ENCODE data around the gene ABO.
"Not testable (repeated sequence)": the region's sequence is repeated elsewhere in the genome, so short reads cannot be mapped to it uniquely, and the experiment has no call there.

The ABO gene

GRCh38 chr9:133225171-133226011 is 49.6 kb downstream of the ABO start:
- DNase-seq (ENCODE audit: low spot score) = no peak

- DNase-seq (ENCODE audit: low spot score) = no peak
Observed at GRCh38 chr9:133224762-133225161, 50.2 kb downstream of the ABO start.

- DNase-seq (ENCODE audit: low spot score) = not testable (repeated sequence)
Observed at GRCh38 chr9:133223159-133223756, 51.7 kb downstream of the ABO start.

GRCh38 chr9:133221994-133222393 is 53.0 kb downstream of the ABO start:
- DNase-seq (ENCODE audit: low spot score) = not testable (repeated sequence)

GRCh38 chr9:133221177-133221809 is 53.7 kb downstream of the ABO start:
- DNase-seq (ENCODE audit: low spot score) = no peak

- not testable (repeated sequence) for DNase-seq (ENCODE audit: low spot score)
Observed at GRCh38 chr9:133218049-133218975, 56.7 kb downstream of the ABO start.

GRCh38 chr9:133217333-133217988 is 57.5 kb downstream of the ABO start:
- DNase-seq (ENCODE audit: low spot score) = not testable (repeated sequence)

- DNase-seq (ENCODE audit: low spot score) = not testable (repeated sequence)
Observed at GRCh38 chr9:133214276-133214675, 60.7 kb downstream of the ABO start.

- DNase-seq (ENCODE audit: low spot score) = peak; percentile 3
Observed at GRCh38 chr9:133210609-133211008, 64.4 kb downstream of the ABO start.

GRCh38 chr9:133210202-133210532 is 64.8 kb downstream of the ABO start:
- no peak for DNase-seq (ENCODE audit: low spot score)

- DNase-seq (ENCODE audit: low spot score) = peak; percentile 3
Observed at GRCh38 chr9:133209327-133210201, 65.4 kb downstream of the ABO start.

GRCh38 chr9:133208880-133209300 is 66.1 kb downstream of the ABO start, which contains the start of gene OBP2B:
OBP2B (minus strand) TSS chr9:133209250; CDS start chr9:133209199, 51 bp downstream.
- DNase-seq (ENCODE audit: low spot score) = not testable (repeated sequence)

- not testable (repeated sequence) for DNase-seq (ENCODE audit: low spot score)
Observed at GRCh38 chr9:133208171-133208879, 66.7 kb downstream of the ABO start.

GRCh38 chr9:133207540-133208170 is 67.3 kb downstream of the ABO start:
- DNase-seq (ENCODE audit: low spot score) = no peak

- DNase-seq (ENCODE audit: low spot score) = peak; percentile 7
Observed at GRCh38 chr9:133207021-133207531, 67.9 kb downstream of the ABO start.

GRCh38 chr9:133205996-133206931 is 68.7 kb downstream of the ABO start:
- DNase-seq (ENCODE audit: low spot score) = peak; percentile 9

- DNase-seq (ENCODE audit: low spot score) = not testable (repeated sequence)
Observed at GRCh38 chr9:133205481-133205887, 69.5 kb downstream of the ABO start.
